OCI-LY3 (cell line): Measurements from ENCODE around the gene MIB1.

Experiments used
- H2AFZ ChIP-seq: fragments of 200-600, 300-600 bp; shearing (Covaris generic); 2 replicates; pipeline ENCODE4 v1.6.0; 2014; ENCODE audit warnings: antibody characterized with exemption, low read depth, low read length
- H3K27ac ChIP-seq: fragments of 200-600, 300-600 bp; sonication (generic); 2 replicates; pipeline ENCODE4 v1.5.1; 2014; ENCODE audit warnings: mild to moderate bottlenecking, low read length, moderate library complexity, mixed read lengths
- H3K27me3 ChIP-seq: fragments of 200-600, 300-600 bp; sonication (generic); 2 replicates; pipeline ENCODE4 v1.6.1; 2014; ENCODE audit warnings: low read depth, low read length, mixed read lengths
- H3K36me3 ChIP-seq: fragments of 200-600, 300-600 bp; sonication (generic); replicated peaks from 2 replicates; pipeline ENCODE3; 2014; ENCODE audit warnings: low read depth, low read length, mixed read lengths
- H3K4me1 ChIP-seq: fragments of 300-600, 200-600 bp; sonication (generic); 2 replicates; pipeline ENCODE4 v1.6.1; 2014; ENCODE audit warnings: low read length, mixed read lengths
- H3K4me2 ChIP-seq: fragments of 200-600, 300-600 bp; sonication (generic); 2 replicates; pipeline ENCODE4 v1.6.1; 2014; ENCODE audit warnings: low read length, mixed read lengths
- H3K4me3 ChIP-seq: fragments of 300-600, 200-600 bp; sonication (generic); 2 replicates; pipeline ENCODE4 v1.5.1; 2014; ENCODE audit warnings: antibody characterized with exemption, mild to moderate bottlenecking, low read length, moderate library complexity
- H3K79me2 ChIP-seq: fragments of 300-600, 200-600 bp; shearing (Covaris generic); 2 replicates; pipeline ENCODE4 v1.6.1; 2014; ENCODE audit warnings: mild to moderate bottlenecking, low read length, mixed read lengths
- H3K9ac ChIP-seq: fragments of 300-600, 200-600 bp; shearing (Covaris generic); 2 replicates; pipeline ENCODE4 v1.6.0; 2014; ENCODE audit warnings: mild to moderate bottlenecking, low read length, moderate library complexity
- H3K9me3 ChIP-seq: fragments of 200-600, 300-600 bp; shearing (Covaris generic); 2 replicates; pipeline ENCODE4 v1.6.1; 2014; ENCODE audit warnings: low read length, mixed read lengths; ENCODE audit not compliant: insufficient read depth
- H4K20me1 ChIP-seq: fragments of 200-600, 300-600 bp; sonication (generic); 2 replicates; pipeline ENCODE4 v1.6.1; 2016; ENCODE audit warnings: low read length, mixed read lengths; ENCODE audit not compliant: insufficient read depth
- CTCF ChIP-seq: fragments of 200-600, 300-600 bp; sonication (generic); IDR thresholded peaks from 2 replicates; pipeline ENCODE4 v1.5.1; 2014; ENCODE audit warnings: antibody characterized with exemption, low read length, low read depth
- EZH2phosphoT487 ChIP-seq: fragments of 200-600 bp; shearing (Covaris generic); IDR thresholded peaks from 2 replicates; pipeline ENCODE4 v1.6.1; 2018; ENCODE audit warnings: antibody characterized with exemption, mixed run types, low read depth

The MIB1 gene

GRCh38 chr18:21826196-21826595 is 85.6 kb downstream of the MIB1 start:
- H3K4me1 ChIP-seq = no peaks in the 10 kb centered on the region
- TF ChIP-seq EZH2phosphoT487 (no peak), CTCF (no peak)
- no peak overlapping the region for H2AFZ ChIP-seq
- no peak overlapping the region for H3K4me3 ChIP-seq
- no peak overlapping the region for H3K27ac ChIP-seq
- H3K4me2 ChIP-seq = no peak overlapping the region
- no peak overlapping the region for H3K9ac ChIP-seq
- H3K27me3 ChIP-seq = no peaks in the 10 kb centered on the region
- no peaks in the 10 kb centered on the region for H4K20me1 ChIP-seq
- no peaks in the 10 kb centered on the region for H3K9me3 ChIP-seq
- H3K79me2 ChIP-seq = no peaks in the 10 kb centered on the region
- H3K36me3 ChIP-seq = no peaks in the 10 kb centered on the region

DNA sequence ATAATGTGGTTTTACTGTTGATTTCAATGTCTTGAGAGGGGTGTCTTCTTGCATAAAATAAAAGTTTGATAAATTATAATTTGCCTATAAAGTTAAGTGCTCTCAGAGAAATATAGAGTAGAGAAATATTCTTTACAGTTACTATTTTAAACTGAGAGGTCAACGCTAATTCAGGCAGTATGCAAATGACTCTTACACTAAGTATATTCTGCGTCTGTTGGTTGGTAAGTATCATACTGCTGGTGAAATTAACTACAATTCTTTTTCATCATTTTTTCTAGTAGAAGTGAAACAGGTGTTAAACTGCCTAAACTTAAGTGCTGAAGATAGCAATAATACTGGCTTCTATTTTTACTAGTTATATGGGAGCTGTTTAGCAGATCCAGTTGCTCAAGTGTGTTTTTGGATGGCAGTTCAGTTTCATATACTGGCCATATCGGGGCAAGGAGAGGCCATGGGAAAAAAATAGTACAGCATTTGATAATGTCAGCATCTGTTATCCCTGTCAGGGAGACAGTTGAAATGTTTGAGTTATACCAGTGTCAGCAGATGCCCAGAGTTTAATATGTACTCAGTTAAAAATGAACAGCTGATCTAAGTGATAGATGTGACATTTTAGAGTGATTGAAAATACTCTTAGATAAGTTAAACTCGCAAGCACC is 86.2 kb downstream of the MIB1 start:
- TF ChIP-seq EZH2phosphoT487 (no peak), CTCF (no peak)
- H4K20me1 ChIP-seq = no peaks in the 10 kb centered on the region
- no peak overlapping the region for H3K4me2 ChIP-seq
- H3K27me3 ChIP-seq = no peaks in the 10 kb centered on the region
- no peak overlapping the region for H2AFZ ChIP-seq
- no peaks in the 10 kb centered on the region for H3K9me3 ChIP-seq
- no peak overlapping the region for H3K9ac ChIP-seq
- H3K4me3 ChIP-seq = no peak overlapping the region
- H3K36me3 ChIP-seq = no peaks in the 10 kb centered on the region
- H3K27ac ChIP-seq = no peak overlapping the region
- H3K79me2 ChIP-seq = no peaks in the 10 kb centered on the region
- peaks cover 1% of the 10 kb centered on the region; the same call in 1 of the 2 replicates for H3K4me1 ChIP-seq

- Histone ChIP-seq H3K27ac (no peak overlapping the region), H3K9me3 (no peaks in the 10 kb centered on the region), H3K79me2 (no peaks in the 10 kb centered on the region)
Observed at GRCh38 chr18:21830532-21830931, 89.9 kb downstream of the MIB1 start.

DNA sequence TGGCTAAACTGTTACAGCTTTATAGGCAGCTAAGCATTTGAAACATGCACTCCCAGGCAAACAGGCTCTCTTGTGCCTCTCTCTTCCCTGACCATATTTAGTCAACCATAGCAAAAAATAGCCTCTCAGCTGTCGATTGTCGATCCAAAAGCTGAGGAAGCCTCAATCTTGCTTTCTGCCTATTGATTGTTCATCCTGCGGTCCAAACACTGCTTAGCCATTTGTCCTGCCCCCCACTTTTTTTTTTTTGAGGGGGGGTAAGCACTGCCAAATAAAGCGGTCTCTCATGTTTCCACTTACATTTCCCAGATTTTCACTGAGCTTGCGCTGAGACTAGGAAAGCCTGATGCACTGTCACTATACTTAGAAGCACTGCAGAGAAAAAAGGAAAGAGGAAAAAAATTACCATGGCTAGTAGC is 90.8 kb downstream of the MIB1 start:
- H3K27ac ChIP-seq = no peak overlapping the region
- H3K27me3 ChIP-seq = no peaks in the 10 kb centered on the region
- no peak overlapping the region for H3K4me2 ChIP-seq
- no peaks in the 10 kb centered on the region for H3K79me2 ChIP-seq
- H3K9me3 ChIP-seq = no peaks in the 10 kb centered on the region
- H3K4me1 ChIP-seq = peaks cover 14% of the 10 kb centered on the region
- TF ChIP-seq CTCF (no peak), EZH2phosphoT487 (no peak)
- H3K9ac ChIP-seq = no peak overlapping the region
- no peak overlapping the region for H3K4me3 ChIP-seq
- H4K20me1 ChIP-seq = no peaks in the 10 kb centered on the region
- H2AFZ ChIP-seq = no peak overlapping the region
- H3K36me3 ChIP-seq = no peaks in the 10 kb centered on the region

More at GRCh38 chr18:21830532-21830931, 89.9 kb downstream of the MIB1 start:
- no peaks in the 10 kb centered on the region for H3K27me3 ChIP-seq
- H3K9ac ChIP-seq = no peak overlapping the region
- no peaks in the 10 kb centered on the region for H3K36me3 ChIP-seq
- no peak overlapping the region for H3K4me3 ChIP-seq
- H3K4me1 ChIP-seq = peaks cover 14% of the 10 kb centered on the region
- no peak overlapping the region for H2AFZ ChIP-seq
- H3K4me2 ChIP-seq = no peak overlapping the region
- TF ChIP-seq CTCF (no peak), EZH2phosphoT487 (no peak)
- H4K20me1 ChIP-seq = no peaks in the 10 kb centered on the region
